HG03025 (cell line): ENCODE results near the gene TSPAN5.
"Not testable (repeated sequence)": the region's sequence is repeated elsewhere in the genome, so short reads cannot be mapped to it uniquely, and the experiment has no call there.

Experiments used
- ATAC-seq: cut with Tn5 transposase; IDR thresholded peaks from one replicate; pipeline ENCODE4 v1.9.1; 2021; ENCODE audit warnings: mild to moderate bottlenecking, moderate library complexity; ENCODE audit not compliant: unreplicated experiment, low FRiP score

The TSPAN5 gene

GRCh38 chr4:98565681-98566301 lies 92.6 kb downstream of the TSPAN5 start:
- no peak for ATAC-seq

- no peak for ATAC-seq
These were observed 93.6 kb downstream of the TSPAN5 start for GRCh38 chr4:98564852-98565251.

GRCh38 chr4:98560321-98560720 lies 98.1 kb downstream of the TSPAN5 start:
- ATAC-seq: no peak

- ATAC-seq: no peak
These were observed 99.8 kb downstream of the TSPAN5 start for GRCh38 chr4:98558471-98559169.

- no peak for ATAC-seq
These were observed 101.1 kb downstream of the TSPAN5 start for GRCh38 chr4:98557194-98557892.

GRCh38 chr4:98556451-98556850 lies 102.0 kb downstream of the TSPAN5 start:
- no peak for ATAC-seq

- no peak for ATAC-seq
These were observed 102.5 kb downstream of the TSPAN5 start for GRCh38 chr4:98555798-98556445.

GRCh38 chr4:98546910-98547594 lies 111.4 kb downstream of the TSPAN5 start:
- ATAC-seq: no peak

- ATAC-seq: no peak
These were observed 113.5 kb downstream of the TSPAN5 start for GRCh38 chr4:98544818-98545414.

- no peak for ATAC-seq
These were observed 114.1 kb downstream of the TSPAN5 start for GRCh38 chr4:98544141-98544817.

- ATAC-seq: no peak
These were observed 116.4 kb downstream of the TSPAN5 start for GRCh38 chr4:98542011-98542410.

GRCh38 chr4:98540803-98541202 lies 117.6 kb downstream of the TSPAN5 start:
- no peak for ATAC-seq

GRCh38 chr4:98539741-98540140 lies 118.7 kb downstream of the TSPAN5 start:
- no peak for ATAC-seq

GRCh38 chr4:98539299-98539698 lies 119.1 kb downstream of the TSPAN5 start:
- no peak for ATAC-seq

- ATAC-seq: no peak
These were observed 121.8 kb downstream of the TSPAN5 start for GRCh38 chr4:98536631-98537030.

- ATAC-seq: not testable (repeated sequence)
These were observed 124.3 kb downstream of the TSPAN5 start for GRCh38 chr4:98534146-98534545.

- no peak for ATAC-seq
These were observed 127.8 kb downstream of the TSPAN5 start for GRCh38 chr4:98530572-98530971.

- ATAC-seq: no peak
These were observed 128.3 kb downstream of the TSPAN5 start for GRCh38 chr4:98529970-98530569.

GRCh38 chr4:98528882-98529281 lies 129.5 kb downstream of the TSPAN5 start:
- ATAC-seq: no peak
